ENCODE data around the gene TNS1.

The TNS1 gene

DNA sequence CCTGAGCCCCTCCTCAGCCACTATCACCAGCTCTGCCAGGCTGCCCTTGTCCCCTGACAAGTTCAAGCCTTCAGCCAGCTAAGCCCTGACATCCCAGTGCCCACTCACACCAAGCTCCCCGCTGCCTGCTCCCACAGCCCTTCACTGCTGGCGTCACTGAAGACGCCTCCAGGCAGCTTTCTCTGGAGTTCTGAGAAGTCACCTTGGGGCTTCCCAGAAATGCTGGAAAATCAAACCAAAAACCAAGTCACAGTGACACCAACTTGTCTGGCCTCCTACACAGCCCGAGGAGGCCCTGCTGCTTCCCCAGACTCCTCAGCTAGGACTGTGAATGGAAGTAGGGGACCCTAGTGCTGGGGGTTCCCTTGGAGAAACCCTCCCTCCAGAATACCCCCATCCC is 2.2 kb upstream of the TNS1 start:
- H3K27ac Mint-ChIP-seq, result no peak overlapping the region
- no peak for DNase-seq (ENCODE audit: low spot score)
- H3K9me3 Mint-ChIP-seq, result no peaks in the 10 kb centered on the region
- H3K4me1 Mint-ChIP-seq (ENCODE audit: low read depth), result peaks cover 2% of the 10 kb centered on the region
- no peak overlapping the region for H3K4me3 Mint-ChIP-seq
- peaks cover 24% of the 10 kb centered on the region for H3K27me3 Mint-ChIP-seq (ENCODE audit: low read depth)
- H3K36me3 Mint-ChIP-seq (ENCODE audit: low read depth), result no peaks in the 10 kb centered on the region

DNA sequence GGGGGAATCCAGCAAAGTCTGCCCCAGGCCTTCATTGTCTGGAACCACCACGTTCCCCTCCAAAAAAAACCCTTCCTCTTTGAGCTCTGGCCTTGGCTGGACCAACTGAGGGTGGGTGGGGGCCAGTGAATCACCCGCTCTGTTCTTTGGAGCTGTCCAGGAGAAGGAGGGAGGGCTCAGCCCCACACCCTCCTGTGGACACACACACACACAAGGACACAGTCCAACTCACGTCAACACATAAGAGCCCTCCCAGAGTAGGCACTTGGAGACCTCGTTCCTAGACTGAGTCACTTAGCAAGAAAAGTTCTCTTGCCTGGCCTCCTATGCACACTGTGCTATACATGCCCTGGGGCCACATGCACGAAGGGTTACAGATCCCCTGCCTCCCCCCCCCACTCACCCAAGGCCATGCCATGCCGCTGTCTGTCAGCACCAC is 1.2 kb upstream of the TNS1 start:
- no peak overlapping the region for H3K4me3 Mint-ChIP-seq
- H3K36me3 Mint-ChIP-seq (ENCODE audit: low read depth), result no peaks in the 10 kb centered on the region
- H3K4me1 Mint-ChIP-seq (ENCODE audit: low read depth), result no peaks in the 10 kb centered on the region
- no peak for DNase-seq (ENCODE audit: low spot score)
- H3K27me3 Mint-ChIP-seq (ENCODE audit: low read depth), result peaks cover 14% of the 10 kb centered on the region
- no peak overlapping the region for H3K27ac Mint-ChIP-seq
- H3K9me3 Mint-ChIP-seq, result no peaks in the 10 kb centered on the region

DNA sequence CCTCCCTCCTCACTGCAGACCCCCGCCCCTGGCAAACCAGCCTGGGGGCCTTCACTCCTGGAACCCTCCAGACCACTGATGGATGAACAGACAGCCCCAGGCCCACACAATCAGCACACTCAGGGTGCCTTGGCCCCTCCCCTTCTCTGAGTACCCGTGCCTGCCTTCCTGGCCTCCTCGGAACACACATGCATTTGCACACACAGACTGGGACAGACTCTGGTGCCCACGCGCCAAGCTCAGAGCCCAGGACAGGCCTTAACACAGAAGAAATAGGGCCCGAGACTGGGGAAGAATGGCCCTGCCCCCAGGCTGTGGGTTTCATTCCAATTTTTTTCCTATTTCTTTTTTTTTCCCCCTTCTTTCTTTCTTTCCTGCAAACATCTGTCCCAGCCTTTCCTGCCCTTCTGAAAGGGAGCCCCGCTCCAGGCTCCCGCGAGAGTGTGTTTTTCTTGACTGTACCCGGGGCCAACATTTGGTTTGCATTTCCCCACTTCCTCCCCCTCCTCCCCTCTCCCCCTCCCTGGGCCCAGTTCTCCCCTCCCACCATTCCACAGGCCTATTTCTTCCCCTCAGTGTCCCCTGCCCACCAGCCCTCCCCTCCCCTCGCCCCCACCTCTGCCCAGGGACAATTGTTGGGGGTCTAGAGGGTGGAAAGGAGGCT is 618 bp upstream of the TNS1 start:
- Mint-ChIP-seq H3K27ac (no peak overlapping the region), H3K4me3 (no peak overlapping the region), H3K36me3 (ENCODE audit: low read depth) (no peaks in the 10 kb centered on the region), H3K9me3 (no peaks in the 10 kb centered on the region), H3K27me3 (ENCODE audit: low read depth) (peaks cover 9% of the 10 kb centered on the region), H3K4me1 (ENCODE audit: low read depth) (no peaks in the 10 kb centered on the region)
- DNase-seq (ENCODE audit: low spot score), result no peak

DNA sequence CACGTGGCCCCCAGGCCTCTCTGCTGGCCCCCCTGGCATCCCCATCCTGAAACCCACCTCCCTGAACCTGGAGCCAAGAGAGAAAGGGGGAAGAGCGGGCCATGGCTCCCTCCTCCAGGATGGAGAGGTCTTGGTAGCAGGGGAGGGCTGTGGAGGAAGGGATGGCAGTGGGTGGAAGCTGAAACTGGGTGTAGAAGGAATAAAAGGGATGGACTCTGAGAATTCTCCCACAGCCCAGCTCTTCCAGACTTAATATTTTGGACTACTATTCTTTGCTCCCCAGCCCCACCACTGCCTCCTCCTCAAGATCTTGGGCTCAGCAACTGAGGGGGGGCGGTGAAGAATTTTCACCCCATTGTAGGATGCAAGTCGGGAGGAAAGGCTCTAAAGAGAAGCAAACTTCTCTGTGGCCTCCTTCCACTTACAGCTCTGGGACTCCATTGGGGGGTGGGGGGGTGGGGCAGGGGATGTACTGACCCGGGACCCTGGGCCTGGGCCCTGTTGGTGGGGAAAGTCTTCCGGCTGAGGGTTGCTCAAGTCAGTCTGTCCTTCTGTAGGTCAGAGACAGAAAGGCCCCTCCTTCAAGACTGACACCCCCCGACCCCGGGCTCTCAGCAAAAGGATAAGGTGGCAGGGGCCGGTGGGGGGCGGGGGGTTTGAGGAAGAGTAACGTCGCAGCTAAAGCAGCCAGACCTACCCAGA is 501 bp downstream of the TNS1 start:
- no peak for DNase-seq (ENCODE audit: low spot score)
- no peak overlapping the region for H3K4me3 Mint-ChIP-seq
- no peaks in the 10 kb centered on the region for H3K9me3 Mint-ChIP-seq
- H3K36me3 Mint-ChIP-seq (ENCODE audit: low read depth), result no peaks in the 10 kb centered on the region
- no peaks in the 10 kb centered on the region for H3K4me1 Mint-ChIP-seq (ENCODE audit: low read depth)
- H3K27ac Mint-ChIP-seq, result no peak overlapping the region
- peaks cover 2% of the 10 kb centered on the region for H3K27me3 Mint-ChIP-seq (ENCODE audit: low read depth)

DNA sequence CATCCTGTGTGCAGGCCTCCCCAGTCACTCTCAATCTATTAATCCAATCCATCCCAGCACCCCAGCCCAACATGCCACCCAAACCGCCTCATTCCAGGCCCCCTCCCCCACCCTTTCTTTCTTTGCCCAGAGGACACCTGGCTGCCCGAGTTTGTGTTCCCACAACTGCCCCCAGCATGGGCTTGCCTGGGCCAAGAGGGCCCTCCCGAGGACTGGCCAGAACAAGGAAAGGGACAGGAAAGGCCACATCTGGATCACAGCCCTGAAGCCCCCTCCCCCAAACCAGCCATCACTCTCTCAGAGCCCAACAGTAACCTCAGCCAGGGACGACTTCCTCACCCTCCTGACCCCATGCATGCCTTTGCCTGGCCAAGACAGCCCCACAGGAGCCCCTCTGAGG is 1.2 kb downstream of the TNS1 start:
- H3K27me3 Mint-ChIP-seq (ENCODE audit: low read depth), result peaks cover 2% of the 10 kb centered on the region
- H3K27ac Mint-ChIP-seq, result no peak overlapping the region
- no peak overlapping the region for H3K4me3 Mint-ChIP-seq
- no peaks in the 10 kb centered on the region for H3K4me1 Mint-ChIP-seq (ENCODE audit: low read depth)
- no peak for DNase-seq (ENCODE audit: low spot score)
- no peaks in the 10 kb centered on the region for H3K36me3 Mint-ChIP-seq (ENCODE audit: low read depth)
- no peaks in the 10 kb centered on the region for H3K9me3 Mint-ChIP-seq

DNA sequence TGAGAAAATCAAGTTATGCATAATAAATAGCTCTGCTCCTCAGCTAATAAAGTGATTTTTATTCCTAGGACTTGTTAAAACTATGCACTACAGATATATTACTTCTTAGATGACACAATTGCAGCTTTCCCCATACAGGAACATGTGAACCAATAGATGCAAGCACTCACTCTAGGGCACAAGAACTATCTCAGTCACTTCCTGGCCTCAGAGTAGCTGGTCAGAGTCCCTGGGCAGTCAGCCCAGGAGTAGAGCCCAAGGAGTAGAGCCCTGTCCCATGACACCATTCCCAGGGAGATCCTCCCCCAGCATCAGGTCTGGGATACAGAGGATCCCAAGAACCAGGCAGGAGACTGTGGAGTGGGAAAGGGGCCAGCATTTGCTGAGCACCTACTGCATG is 2.7 kb downstream of the TNS1 start:
- Mint-ChIP-seq H3K4me1 (ENCODE audit: low read depth) (no peaks in the 10 kb centered on the region), H3K9me3 (no peaks in the 10 kb centered on the region), H3K4me3 (no peak overlapping the region), H3K36me3 (ENCODE audit: low read depth) (no peaks in the 10 kb centered on the region), H3K27me3 (ENCODE audit: low read depth) (no peaks in the 10 kb centered on the region), H3K27ac (no peak overlapping the region)
- DNase-seq (ENCODE audit: low spot score), result no peak

DNA sequence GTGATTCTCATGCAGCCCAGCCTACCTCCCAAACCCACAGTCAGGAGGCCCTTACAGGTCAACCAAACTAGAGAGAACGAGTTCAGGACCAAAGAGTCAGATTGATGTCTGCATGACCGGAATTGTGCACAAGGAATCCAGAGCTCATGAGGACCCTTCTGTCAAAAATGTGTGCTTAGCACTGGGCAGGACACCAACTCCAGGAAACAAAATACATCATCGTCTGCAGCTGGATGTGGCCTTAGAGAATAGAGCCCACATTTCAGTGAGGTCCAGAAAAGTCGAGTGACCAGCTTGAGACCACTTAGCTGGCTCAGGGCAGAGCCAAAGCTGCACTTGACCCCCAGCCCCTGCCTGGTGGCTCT is 3.2 kb downstream of the TNS1 start:
- Mint-ChIP-seq H3K27me3 (ENCODE audit: low read depth) (no peaks in the 10 kb centered on the region), H3K9me3 (no peaks in the 10 kb centered on the region), H3K36me3 (ENCODE audit: low read depth) (no peaks in the 10 kb centered on the region), H3K4me3 (no peak overlapping the region), H3K27ac (no peak overlapping the region), H3K4me1 (ENCODE audit: low read depth) (no peaks in the 10 kb centered on the region)
- DNase-seq (ENCODE audit: low spot score), result no peak

DNA sequence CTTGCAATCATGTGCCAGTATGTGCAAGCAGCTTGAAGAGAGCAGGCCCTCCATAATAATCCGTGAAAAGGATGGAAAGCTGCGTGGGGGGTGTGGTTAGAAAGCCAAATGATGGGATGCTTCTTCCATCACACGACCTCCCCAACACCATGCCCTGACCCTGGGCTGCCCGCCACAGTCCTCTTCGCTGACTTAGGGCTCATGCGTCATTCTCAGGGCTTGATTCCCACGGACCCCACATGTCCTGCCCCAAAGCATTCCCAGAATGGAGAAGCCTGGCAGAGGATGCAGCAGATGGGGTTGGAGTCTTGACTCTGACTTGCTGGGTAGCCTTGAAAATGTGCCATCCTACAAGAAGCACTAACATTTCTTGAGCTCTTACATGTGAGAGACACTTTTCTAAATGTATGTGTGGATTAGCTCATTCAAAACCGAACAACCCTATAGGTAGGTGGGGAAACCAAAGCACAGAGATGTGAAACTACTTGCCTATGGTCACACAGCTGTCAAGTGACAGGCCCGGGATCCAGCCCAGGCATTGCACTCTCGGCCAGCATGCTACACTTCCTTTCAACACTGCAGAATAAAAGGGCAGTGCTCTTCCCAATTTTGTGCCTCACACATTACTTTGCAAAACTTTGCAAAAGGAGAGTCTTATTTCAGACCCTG is 3.7 kb downstream of the TNS1 start:
- Mint-ChIP-seq H3K36me3 (ENCODE audit: low read depth) (no peaks in the 10 kb centered on the region), H3K27me3 (ENCODE audit: low read depth) (no peaks in the 10 kb centered on the region), H3K9me3 (no peaks in the 10 kb centered on the region), H3K4me3 (no peak overlapping the region), H3K27ac (no peak overlapping the region), H3K4me1 (ENCODE audit: low read depth) (no peaks in the 10 kb centered on the region)
- no peak for DNase-seq (ENCODE audit: low spot score)

DNA sequence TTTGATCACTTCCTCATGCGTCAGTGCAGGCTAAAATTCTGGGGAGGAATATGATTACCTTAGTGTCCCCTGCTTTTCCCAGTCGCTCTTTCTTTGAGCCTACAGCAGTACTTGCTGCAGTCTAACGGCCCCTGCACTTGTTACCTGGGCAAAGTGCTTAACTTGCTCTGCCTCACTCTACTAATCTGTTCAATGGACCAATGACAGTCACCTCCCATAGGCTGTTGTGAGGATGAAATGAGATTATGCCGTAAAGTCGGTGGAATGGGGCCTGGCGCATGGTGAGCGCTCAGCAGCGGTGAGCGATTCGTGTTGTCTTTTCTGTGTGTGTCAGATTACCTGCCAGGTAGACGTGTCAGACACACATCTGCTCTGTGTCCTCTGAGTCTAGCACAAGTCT is 5.3 kb downstream of the TNS1 start:
- Mint-ChIP-seq H3K27me3 (ENCODE audit: low read depth) (no peaks in the 10 kb centered on the region), H3K9me3 (no peaks in the 10 kb centered on the region), H3K36me3 (ENCODE audit: low read depth) (no peaks in the 10 kb centered on the region), H3K27ac (no peak overlapping the region), H3K4me3 (no peak overlapping the region), H3K4me1 (ENCODE audit: low read depth) (no peaks in the 10 kb centered on the region)
- no peak for DNase-seq (ENCODE audit: low spot score)

DNA sequence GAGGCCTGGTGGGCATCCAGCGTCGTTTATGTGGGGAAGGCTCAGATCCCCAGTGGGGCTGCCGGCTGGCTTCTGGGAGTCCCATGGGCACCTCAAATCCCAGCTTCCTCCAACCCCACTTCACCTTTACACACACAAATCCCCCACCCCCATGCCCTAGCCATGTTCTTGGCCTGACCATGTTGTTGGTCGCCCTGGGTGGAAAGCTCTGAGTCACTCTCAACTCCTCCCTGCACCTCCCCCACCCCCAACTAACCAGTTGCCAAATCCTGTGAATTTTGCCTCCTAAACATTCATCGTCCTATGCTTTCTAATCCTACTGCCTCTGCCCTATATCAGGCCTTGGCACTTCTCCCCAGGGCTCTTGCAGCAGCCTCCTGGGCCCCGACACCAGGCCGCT is 6.4 kb downstream of the TNS1 start:
- no peak overlapping the region for H3K4me3 Mint-ChIP-seq
- DNase-seq (ENCODE audit: low spot score), result no peak
- H3K36me3 Mint-ChIP-seq (ENCODE audit: low read depth), result no peaks in the 10 kb centered on the region
- no peaks in the 10 kb centered on the region for H3K9me3 Mint-ChIP-seq
- H3K4me1 Mint-ChIP-seq (ENCODE audit: low read depth), result no peaks in the 10 kb centered on the region
- no peaks in the 10 kb centered on the region for H3K27me3 Mint-ChIP-seq (ENCODE audit: low read depth)
- no peak overlapping the region for H3K27ac Mint-ChIP-seq

DNA sequence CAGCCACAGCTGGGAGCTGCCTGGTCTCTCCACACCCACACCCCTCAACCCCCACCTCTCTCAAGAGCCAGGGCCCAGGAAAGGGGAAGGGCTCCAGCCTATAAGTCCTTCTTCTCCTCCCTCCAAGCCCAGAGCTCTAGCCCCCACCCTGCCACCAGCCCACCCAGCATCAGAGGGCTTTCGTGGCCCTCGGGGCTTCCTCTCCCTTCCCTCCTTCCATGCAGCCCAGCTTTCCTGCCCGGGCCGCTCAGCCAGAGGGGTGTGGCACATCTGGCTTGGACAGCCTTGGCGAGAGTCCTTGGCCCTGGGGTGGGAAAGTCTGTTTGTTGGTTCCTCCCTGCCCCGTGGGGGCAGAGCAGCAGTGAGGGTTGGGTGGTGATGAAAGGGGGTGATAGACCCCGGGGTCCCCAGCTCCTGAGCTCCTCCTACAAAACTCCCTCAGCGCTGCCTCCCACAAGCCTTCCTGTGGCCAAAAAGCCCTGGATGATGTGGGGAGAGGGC is 7.0 kb downstream of the TNS1 start:
- no peak overlapping the region for H3K27ac Mint-ChIP-seq
- no peaks in the 10 kb centered on the region for H3K9me3 Mint-ChIP-seq
- H3K4me3 Mint-ChIP-seq, result no peak overlapping the region
- no peaks in the 10 kb centered on the region for H3K4me1 Mint-ChIP-seq (ENCODE audit: low read depth)
- no peaks in the 10 kb centered on the region for H3K27me3 Mint-ChIP-seq (ENCODE audit: low read depth)
- DNase-seq (ENCODE audit: low spot score), result no peak
- no peaks in the 10 kb centered on the region for H3K36me3 Mint-ChIP-seq (ENCODE audit: low read depth)

DNA sequence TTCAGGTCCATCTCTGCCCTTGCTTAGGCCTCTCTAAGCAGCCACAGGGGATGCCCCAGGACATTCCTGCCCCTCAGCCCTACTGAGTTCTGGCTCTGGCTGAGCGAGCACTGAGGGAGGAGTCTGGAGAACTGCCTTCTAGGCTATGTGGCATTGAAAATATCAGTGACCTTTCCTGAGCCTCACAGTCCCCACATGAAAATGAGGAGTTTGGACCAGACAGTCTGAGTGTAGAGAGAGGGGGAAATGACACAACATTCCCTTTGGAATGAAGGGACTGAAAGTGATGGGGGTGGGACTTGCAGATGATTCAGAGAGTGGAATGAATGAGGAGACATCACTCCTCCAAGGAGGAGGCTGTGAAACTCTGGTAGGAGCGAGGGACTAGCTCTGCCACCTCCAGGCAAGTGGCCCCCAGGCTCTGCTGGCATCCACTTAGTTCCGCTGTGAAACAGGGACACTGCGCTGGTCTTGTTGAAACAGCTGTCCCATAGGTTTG is 8.0 kb downstream of the TNS1 start:
- no peak for DNase-seq (ENCODE audit: low spot score)
- H3K4me3 Mint-ChIP-seq, result no peak overlapping the region
- H3K9me3 Mint-ChIP-seq, result no peaks in the 10 kb centered on the region
- H3K27me3 Mint-ChIP-seq (ENCODE audit: low read depth), result no peaks in the 10 kb centered on the region
- no peak overlapping the region for H3K27ac Mint-ChIP-seq
- H3K4me1 Mint-ChIP-seq (ENCODE audit: low read depth), result no peaks in the 10 kb centered on the region
- H3K36me3 Mint-ChIP-seq (ENCODE audit: low read depth), result no peaks in the 10 kb centered on the region

DNA sequence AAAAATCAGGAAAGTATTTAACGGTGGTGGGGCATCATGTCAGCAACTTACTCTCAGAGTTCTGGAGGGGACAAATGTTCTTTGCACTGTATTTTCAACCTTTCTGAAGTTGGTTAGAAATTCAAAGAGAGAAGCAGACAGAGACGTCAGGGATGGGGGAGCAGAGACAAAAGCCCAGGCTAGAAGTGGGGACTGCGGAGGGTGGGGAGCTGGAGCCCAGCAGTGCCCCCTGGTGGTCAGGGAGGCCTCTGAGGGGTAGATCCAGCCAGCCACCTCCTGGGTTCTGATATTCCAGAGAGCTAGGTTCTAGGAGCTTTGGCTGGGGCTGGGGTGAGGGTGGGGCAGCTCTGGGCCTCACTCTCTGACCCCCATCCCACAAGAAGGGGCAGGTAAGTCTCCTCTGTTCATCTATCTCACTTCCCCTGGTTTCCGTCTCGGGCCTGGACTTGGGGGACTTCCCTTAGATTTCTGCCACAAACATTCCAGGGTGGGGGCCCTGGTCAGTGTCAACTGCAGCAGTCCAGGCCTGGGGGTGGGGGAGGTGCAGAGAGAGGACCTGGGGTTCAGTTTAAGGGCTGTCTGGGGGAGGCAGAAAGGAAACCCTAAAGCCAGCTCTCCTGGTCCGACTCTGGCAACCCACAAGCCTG is 8.9 kb downstream of the TNS1 start:
- Mint-ChIP-seq H3K27ac (no peak overlapping the region), H3K36me3 (ENCODE audit: low read depth) (no peaks in the 10 kb centered on the region), H3K4me1 (ENCODE audit: low read depth) (no peaks in the 10 kb centered on the region), H3K9me3 (no peaks in the 10 kb centered on the region), H3K27me3 (ENCODE audit: low read depth) (no peaks in the 10 kb centered on the region), H3K4me3 (no peak overlapping the region)
- peak; percentile 19 for DNase-seq (ENCODE audit: low spot score)

DNA sequence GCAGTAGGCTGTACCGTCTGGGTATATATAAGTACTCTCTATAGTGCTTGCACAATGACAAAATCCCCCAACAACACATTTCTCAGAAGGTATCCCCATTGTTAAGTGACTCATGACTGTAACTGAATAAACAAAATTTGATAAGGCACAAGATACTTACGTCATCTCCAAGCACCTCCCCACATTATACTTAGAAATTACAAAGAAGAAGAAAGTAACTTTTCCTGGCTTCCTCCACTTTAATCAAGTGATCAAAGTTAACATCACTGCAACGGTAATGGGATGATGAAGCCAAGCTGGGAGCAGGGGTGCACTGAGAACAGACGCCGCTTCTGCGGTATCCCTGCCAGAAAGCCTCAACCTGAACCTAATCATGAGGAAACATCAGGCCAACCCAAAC is 9.7 kb downstream of the TNS1 start:
- H3K27ac Mint-ChIP-seq, result no peak overlapping the region
- no peaks in the 10 kb centered on the region for H3K27me3 Mint-ChIP-seq (ENCODE audit: low read depth)
- no peak for DNase-seq (ENCODE audit: low spot score)
- H3K36me3 Mint-ChIP-seq (ENCODE audit: low read depth), result no peaks in the 10 kb centered on the region
- H3K9me3 Mint-ChIP-seq, result no peaks in the 10 kb centered on the region
- H3K4me1 Mint-ChIP-seq (ENCODE audit: low read depth), result no peaks in the 10 kb centered on the region
- H3K4me3 Mint-ChIP-seq, result no peak overlapping the region
